Cardiac muscle cell (in vitro differentiated cells and primary cell): ENCODE data around the gene ARID3C. TPM values are rescaled to one million over a fixed set of nuclear protein-coding genes. Genes with fewer than 3 reads are reported as not detected.

Experiments
- DNase-seq, 2 donors: peaks; one replicate each; pipeline versions ENCODE4 v3.0.0 to v3.0.0-alpha.2; 2010 to 2017; ENCODE audit warnings: low read depth in 1 of 2, low spot score in 1 of 2
- H3K27ac ChIP-seq: fragments of 200-600 bp; sonication (generic); 2 replicates; pipeline ENCODE4 v1.5.1; 2016
- H3K27me3 ChIP-seq: fragments of 200-600 bp; sonication (generic); 2 replicates; pipeline ENCODE4 v1.6.0; 2016; ENCODE audit warnings: control low read depth
- H3K36me3 ChIP-seq: fragments of 200-600 bp; sonication (generic); 2 replicates; pipeline ENCODE4 v1.5.1; 2016; ENCODE audit warnings: control low read depth
- H3K4me1 ChIP-seq: fragments of 200-600 bp; sonication (generic); 2 replicates; pipeline ENCODE4 v1.8.1; 2017; ENCODE audit warnings: low read depth, mild to moderate bottlenecking, mixed run types
- H3K4me3 ChIP-seq: fragments of 200-600 bp; sonication (generic); 2 replicates; pipeline ENCODE4 v1.5.1; 2016; ENCODE audit warnings: mild to moderate bottlenecking
- H3K9me3 ChIP-seq: fragments of 200-600 bp; sonication (generic); 2 replicates; pipeline ENCODE4 v1.5.1; 2017; ENCODE audit warnings: low read depth, mild to moderate bottlenecking, control low read depth
- CTCF ChIP-seq: IDR thresholded peaks from 2 replicates; pipeline ENCODE4 v1.5.1; 2012; ENCODE audit warnings: low read depth, mild to moderate bottlenecking, low read length
- polyA plus RNA-seq: library from polyadenylated mRNA; unstranded; fragments of >200 nt; fragmentation: Nextera tagmentation; extraction: Ambion mirVana; gene quantifications from 2 replicates; pipeline ENCODE4 v1.2.1, GENCODE V29; 2016
- total RNA-seq: library from RNA; depleted of rRNA; stranded (reverse); fragments of >200 nt; gene quantifications from 2 replicates; pipeline ENCODE4 v1.2.3, GENCODE V29; 2016

ARID3C gene
- total and polyA plus RNA-seq, 2 experiments from 2014 or later = 0.27 to 1.4 TPM

- Histone ChIP-seq H3K9me3 (no peaks in the 10 kb centered on the region), H3K4me1 (peaks cover 4% of the 10 kb centered on the region), H3K27me3 (peaks cover 41% of the 10 kb centered on the region), H3K27ac (no peak overlapping the region), H3K36me3 (no peaks in the 10 kb centered on the region), H3K4me3 (no peak overlapping the region)
- TF ChIP-seq CTCF = no peak
- no peak for DNase-seq
Measured at GRCh38 chr9:34592895-34593601, 35.8 kb downstream of the ARID3C start.

GRCh38 chr9:34591917-34592866, 36.7 kb downstream of the ARID3C start:
- H3K4me1 ChIP-seq = peaks cover 4% of the 10 kb centered on the region
- H3K27ac ChIP-seq = no peak overlapping the region
- no peaks in the 10 kb centered on the region for H3K9me3 ChIP-seq
- no peak overlapping the region for H3K4me3 ChIP-seq
- DNase-seq = no peak
- peaks cover 46% of the 10 kb centered on the region for H3K27me3 ChIP-seq
- H3K36me3 ChIP-seq = no peaks in the 10 kb centered on the region
- TF ChIP-seq CTCF = no peak

GRCh38 chr9:34591248-34591916, 37.5 kb downstream of the ARID3C start:
- no peaks in the 10 kb centered on the region for H3K36me3 ChIP-seq
- no peak overlapping the region for H3K27ac ChIP-seq
- DNase-seq = peak; percentile 85 to 89
- H3K4me1 ChIP-seq = peaks cover 4% of the 10 kb centered on the region
- H3K27me3 ChIP-seq = peaks cover 47% of the 10 kb centered on the region
- H3K9me3 ChIP-seq = no peaks in the 10 kb centered on the region
- TF ChIP-seq CTCF = peak; percentile 87
- H3K4me3 ChIP-seq = no peak overlapping the region

GRCh38 chr9:34590381-34591247, 38.3 kb downstream of the ARID3C start:
- no peak for TF ChIP-seq CTCF
- H3K27me3 ChIP-seq = peaks cover 47% of the 10 kb centered on the region
- no peaks in the 10 kb centered on the region for H3K36me3 ChIP-seq
- peaks cover 4% of the 10 kb centered on the region for H3K4me1 ChIP-seq
- no peak overlapping the region for H3K27ac ChIP-seq
- H3K9me3 ChIP-seq = no peaks in the 10 kb centered on the region
- DNase-seq = no peak
- peak overlapping the region; percentile 65 for H3K4me3 ChIP-seq
